ENCODE results near the gene PAPOLA.
A peak's percentile ranks its signal among the peaks of the same experiment; 100 is the strongest.

The PAPOLA gene

DNA sequence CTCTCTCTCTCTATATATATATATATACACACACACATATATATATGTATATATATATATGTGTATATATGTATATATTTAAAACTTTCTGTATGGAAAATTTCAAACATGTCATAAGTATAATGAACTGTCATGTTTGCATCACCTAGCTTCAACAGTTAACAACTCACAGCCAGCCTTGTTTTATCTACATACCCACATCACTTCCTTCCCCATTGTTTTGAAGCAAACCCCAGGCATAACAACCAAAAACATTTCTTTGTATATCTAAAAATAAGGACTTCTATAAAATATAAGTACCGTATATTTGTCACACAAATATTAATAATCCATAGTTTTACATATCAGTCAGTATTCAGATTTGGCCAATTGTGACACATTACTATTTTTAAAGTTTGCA is 57.4 kb downstream of the PAPOLA start (continued):
- TF ChIP-seq ZBTB11 (tag by site-specific recombination; conservative IDR thresholded peaks at IDR 0.05; ENCODE audit: low read depth) (no peak), ZSCAN4 (tag by site-specific recombination; IDR thresholded peaks at IDR 0.05) (no peak), ZNF2 (tag by site-specific recombination; IDR thresholded peaks at IDR 0.05) (no peak)

DNA sequence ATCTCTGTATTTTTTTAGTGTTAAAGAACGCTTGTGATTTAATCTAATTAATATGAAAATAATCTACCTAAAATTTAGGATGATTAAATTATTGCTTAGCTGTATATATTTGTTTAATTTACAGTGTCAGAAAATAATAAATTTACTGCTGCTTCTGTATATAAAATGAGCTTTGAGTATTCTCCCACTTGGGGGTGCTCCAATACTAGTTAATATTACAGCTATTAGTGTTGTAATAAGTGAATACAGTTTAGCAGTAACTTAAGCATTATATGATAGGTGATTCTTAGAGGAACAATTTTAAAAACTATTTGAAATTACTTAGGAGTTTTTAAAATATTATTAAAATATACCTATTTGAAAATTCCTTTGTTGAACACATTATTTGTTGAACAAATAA is 62.2 kb downstream of the PAPOLA start:
- no peak for TF ChIP-seq ZNF843 (tag by site-specific recombination; IDR thresholded peaks at IDR 0.05)
- TF ChIP-seq, protein P1, sequence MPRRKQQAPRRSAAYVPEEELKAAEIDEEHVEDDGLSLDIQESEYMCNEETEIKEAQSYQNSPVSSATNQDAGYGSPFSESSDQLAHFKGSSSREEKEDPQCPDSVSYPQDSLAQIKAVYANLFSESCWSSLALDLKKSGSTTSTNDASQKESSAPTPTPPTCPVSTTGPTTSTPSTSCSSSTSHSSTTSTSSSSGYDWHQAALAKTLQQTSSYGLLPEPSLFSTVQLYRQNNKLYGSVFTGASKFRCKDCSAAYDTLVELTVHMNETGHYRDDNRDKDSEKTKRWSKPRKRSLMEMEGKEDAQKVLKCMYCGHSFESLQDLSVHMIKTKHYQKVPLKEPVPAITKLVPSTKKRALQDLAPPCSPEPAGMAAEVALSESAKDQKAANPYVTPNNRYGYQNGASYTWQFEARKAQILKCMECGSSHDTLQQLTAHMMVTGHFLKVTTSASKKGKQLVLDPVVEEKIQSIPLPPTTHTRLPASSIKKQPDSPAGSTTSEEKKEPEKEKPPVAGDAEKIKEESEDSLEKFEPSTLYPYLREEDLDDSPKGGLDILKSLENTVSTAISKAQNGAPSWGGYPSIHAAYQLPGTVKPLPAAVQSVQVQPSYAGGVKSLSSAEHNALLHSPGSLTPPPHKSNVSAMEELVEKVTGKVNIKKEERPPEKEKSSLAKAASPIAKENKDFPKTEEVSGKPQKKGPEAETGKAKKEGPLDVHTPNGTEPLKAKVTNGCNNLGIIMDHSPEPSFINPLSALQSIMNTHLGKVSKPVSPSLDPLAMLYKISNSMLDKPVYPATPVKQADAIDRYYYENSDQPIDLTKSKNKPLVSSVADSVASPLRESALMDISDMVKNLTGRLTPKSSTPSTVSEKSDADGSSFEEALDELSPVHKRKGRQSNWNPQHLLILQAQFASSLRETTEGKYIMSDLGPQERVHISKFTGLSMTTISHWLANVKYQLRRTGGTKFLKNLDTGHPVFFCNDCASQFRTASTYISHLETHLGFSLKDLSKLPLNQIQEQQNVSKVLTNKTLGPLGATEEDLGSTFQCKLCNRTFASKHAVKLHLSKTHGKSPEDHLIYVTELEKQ (tag by site-specific recombination; IDR thresholded peaks at IDR 0.05; ENCODE audit: borderline replicate concordance) = no peak
- no peak for TF ChIP-seq ZNF513 (tag by site-specific recombination; IDR thresholded peaks at IDR 0.05)
- TF ChIP-seq ZNF621 (tag by site-specific recombination; IDR thresholded peaks at IDR 0.05) = no peak
- no peak for TF ChIP-seq GLIS2 (tag by site-specific recombination; IDR thresholded peaks at IDR 0.05)
- no peak for TF ChIP-seq ZBTB48 (tag by site-specific recombination; IDR thresholded peaks at IDR 0.05)
- POLR2A ChIA-PET = no interaction called here
- no peaks in the 10 kb centered on the region for H3K4me1 ChIP-seq (ENCODE audit: control insufficient read depth, insufficient read depth, low read length)
- CTCF ChIA-PET = no interaction called here
- no peak overlapping the region for H3K27ac ChIP-seq (ENCODE audit: extremely low read depth, low read depth, low read length)
- H3K9me3 ChIP-seq (ENCODE audit: control insufficient read depth, insufficient read depth, low read depth, low read length) = no peaks in the 10 kb centered on the region
- H3K4me3 ChIP-seq (ENCODE audit: low read depth, low read length) = no peak overlapping the region
- peaks cover 39 to 62% of the 10 kb centered on the region in 2 experiments for H3K36me3 ChIP-seq (ENCODE audit: control insufficient read depth in 2 of 2, insufficient read depth in 1 of 2, low read length in 2 of 2)

DNA sequence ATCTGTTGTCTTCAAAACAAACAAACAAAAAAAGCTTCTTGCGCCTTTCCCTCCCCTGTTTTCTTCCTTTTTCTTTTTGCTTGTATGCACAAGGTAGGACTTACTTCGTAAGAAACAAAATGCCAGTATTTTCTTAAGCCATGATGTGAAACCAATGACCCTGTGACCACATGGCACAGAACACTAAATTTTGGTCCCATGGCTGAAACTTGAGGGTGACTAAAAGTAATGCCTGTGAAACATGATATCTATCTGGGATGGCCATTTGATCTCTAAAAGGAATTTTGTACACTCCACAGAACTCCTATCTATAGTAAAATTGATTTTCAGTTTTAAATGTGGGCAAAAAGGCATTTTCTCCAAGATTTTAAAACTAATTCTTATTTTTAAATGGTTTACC is 63.6 kb downstream of the PAPOLA start:
- CTCF ChIA-PET = interaction anchor here (0.6 to 2.4 kb wide), 8 partner anchors 9 to 652 kb away, joined by 3 to 8 read pairs (median 4); no protein-coding TSS in a partner anchor
- TF ChIP-seq FEZF1 (tag by site-specific recombination; IDR thresholded peaks at IDR 0.05) = peak; percentile 63; the same call in 1 of the 2 replicates
- peak; percentile 48; the same call in 1 of the 2 replicates for TF ChIP-seq ZNF335 (tag by site-specific recombination; conservative IDR thresholded peaks at IDR 0.05)
- TF ChIP-seq GLI4 (tag by site-specific recombination; IDR thresholded peaks at IDR 0.05) = no peak
- no peak for TF ChIP-seq ZNF785 (tag by site-specific recombination; IDR thresholded peaks at IDR 0.05)
- TF ChIP-seq, protein P2, sequence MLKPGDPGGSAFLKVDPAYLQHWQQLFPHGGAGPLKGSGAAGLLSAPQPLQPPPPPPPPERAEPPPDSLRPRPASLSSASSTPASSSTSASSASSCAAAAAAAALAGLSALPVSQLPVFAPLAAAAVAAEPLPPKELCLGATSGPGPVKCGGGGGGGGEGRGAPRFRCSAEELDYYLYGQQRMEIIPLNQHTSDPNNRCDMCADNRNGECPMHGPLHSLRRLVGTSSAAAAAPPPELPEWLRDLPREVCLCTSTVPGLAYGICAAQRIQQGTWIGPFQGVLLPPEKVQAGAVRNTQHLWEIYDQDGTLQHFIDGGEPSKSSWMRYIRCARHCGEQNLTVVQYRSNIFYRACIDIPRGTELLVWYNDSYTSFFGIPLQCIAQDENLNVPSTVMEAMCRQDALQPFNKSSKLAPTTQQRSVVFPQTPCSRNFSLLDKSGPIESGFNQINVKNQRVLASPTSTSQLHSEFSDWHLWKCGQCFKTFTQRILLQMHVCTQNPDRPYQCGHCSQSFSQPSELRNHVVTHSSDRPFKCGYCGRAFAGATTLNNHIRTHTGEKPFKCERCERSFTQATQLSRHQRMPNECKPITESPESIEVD (tag by site-specific recombination; IDR thresholded peaks at IDR 0.05) = peak; percentile 50; the same call in 1 of the 2 replicates
- POLR2A ChIA-PET = no interaction called here
- Histone ChIP-seq H3K4me3 (ENCODE audit: low read depth, low read length) (no peak overlapping the region), H3K4me1 (ENCODE audit: control insufficient read depth, insufficient read depth, low read length) (no peaks in the 10 kb centered on the region), H3K27ac (ENCODE audit: extremely low read depth, low read depth, low read length) (no peak overlapping the region), H3K9me3 (ENCODE audit: control insufficient read depth, insufficient read depth, low read depth, low read length) (no peaks in the 10 kb centered on the region), H3K36me3 (ENCODE audit: control insufficient read depth in 2 of 2, insufficient read depth in 1 of 2, low read length in 2 of 2) (peaks cover 25 to 56% of the 10 kb centered on the region in 2 experiments)

Data from HEK293 (cell line).